ENCODE measurements around the gene MRPL12.
"Not testable (repeated sequence)": the region's sequence is repeated elsewhere in the genome, so short reads cannot be mapped to it uniquely, and the experiment has no call there.

Gene MRPL12

DNA sequence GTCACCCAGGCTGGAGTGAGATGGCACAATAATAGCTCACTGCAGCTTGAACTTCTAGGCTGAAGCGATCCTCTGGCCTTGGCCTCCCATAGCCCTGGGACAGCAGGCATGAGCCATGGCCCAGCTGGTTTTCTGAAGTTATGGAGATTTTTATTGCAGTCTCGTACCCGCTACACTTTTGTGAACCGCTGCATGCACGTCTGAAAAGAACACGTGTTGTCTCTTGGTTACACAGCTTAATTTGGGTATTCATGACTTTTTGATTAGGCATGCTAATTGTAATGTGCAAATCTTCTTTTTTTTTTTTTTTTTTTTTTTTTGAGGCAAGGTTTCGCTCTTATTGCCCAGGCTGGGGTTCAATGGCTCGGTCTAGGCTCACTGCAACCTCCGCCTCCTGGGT is 22.3 kb downstream of the MRPL12 start:
- H3K27ac ChIP-seq (ENCODE audit: low read length): no peak overlapping the region
- H3K27me3 ChIP-seq (ENCODE audit: insufficient read depth, low read length): no peaks in the 10 kb centered on the region
- H3K9me3 ChIP-seq (ENCODE audit: insufficient read depth, low read depth, low read length): no peaks in the 10 kb centered on the region
- no peak overlapping the region for H3K4me3 ChIP-seq (ENCODE audit: low read length)
- peaks cover 2% of the 10 kb centered on the region; the same call in 1 of the 2 replicates for H3K4me1 ChIP-seq (ENCODE audit: insufficient read depth, low read length)
- no peaks in the 10 kb centered on the region for H3K36me3 ChIP-seq (ENCODE audit: insufficient read depth, low read depth, low read length)
- no peak overlapping the region for H3K9ac ChIP-seq (ENCODE audit: low read depth, low read length)

DNA sequence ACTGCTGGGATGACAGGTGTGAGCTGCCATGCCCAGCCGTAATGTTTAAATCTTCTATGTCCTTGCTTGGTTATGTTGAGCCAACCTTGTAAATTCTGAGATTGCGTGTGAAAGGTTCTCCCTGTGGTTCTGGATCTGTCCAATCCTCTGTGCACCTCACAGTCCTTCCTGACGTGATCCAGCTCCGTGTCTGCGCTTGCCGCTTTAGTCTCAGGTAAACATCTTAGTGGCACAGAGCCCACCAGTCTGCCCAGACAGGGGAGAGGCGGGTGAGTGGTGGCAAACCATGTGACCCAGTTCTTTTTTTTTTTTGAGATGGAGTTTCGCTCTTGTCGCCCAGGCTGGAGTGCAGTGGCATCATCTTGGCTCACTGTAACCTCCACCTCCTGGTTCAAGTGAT is 22.8 kb downstream of the MRPL12 start:
- Histone ChIP-seq H3K27me3 (ENCODE audit: insufficient read depth, low read length) (no peaks in the 10 kb centered on the region), H3K4me3 (ENCODE audit: low read length) (no peak overlapping the region), H3K4me1 (ENCODE audit: insufficient read depth, low read length) (peaks cover 2% of the 10 kb centered on the region; the same call in 1 of the 2 replicates), H3K9ac (ENCODE audit: low read depth, low read length) (no peak overlapping the region), H3K27ac (ENCODE audit: low read length) (no peak overlapping the region), H3K9me3 (ENCODE audit: insufficient read depth, low read depth, low read length) (no peaks in the 10 kb centered on the region), H3K36me3 (ENCODE audit: insufficient read depth, low read depth, low read length) (no peaks in the 10 kb centered on the region)

DNA sequence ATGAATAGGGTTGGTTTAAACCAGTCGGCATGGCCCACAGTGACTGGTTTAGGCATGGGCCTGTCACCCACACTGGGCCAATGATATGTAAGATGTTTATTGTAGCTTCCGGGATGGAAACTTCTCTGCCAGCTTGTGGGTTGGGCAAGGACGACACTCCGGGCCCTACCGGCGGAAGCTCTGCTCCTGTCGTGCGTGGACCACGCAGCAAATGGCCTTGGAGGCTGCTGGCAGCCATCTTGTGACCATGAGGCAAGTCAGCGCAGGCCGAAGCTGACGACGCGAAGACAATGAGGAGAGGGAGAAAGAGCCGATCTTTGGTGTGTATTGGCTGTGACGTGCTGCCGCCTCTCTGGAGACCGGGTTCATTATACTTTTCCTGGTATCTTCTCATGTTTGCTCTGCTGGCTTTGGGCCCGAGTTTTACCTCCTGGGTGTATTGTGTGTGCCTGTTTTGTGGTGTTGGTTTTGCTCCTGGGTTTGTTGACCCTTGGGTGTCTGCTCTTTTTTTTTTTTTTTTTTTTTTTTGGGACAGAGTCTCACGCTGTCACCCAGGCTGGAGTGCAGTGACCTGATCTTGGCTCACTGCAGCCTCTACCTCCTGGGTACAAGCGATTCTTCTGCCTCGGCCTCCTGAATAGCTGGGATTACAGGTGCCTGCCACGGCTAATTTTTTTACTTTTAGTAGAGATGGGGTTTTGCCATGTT is 24.3 kb downstream of the MRPL12 start:
- no peak overlapping the region for H3K9ac ChIP-seq (ENCODE audit: low read depth, low read length)
- H3K9me3 ChIP-seq (ENCODE audit: insufficient read depth, low read depth, low read length): no peaks in the 10 kb centered on the region
- H3K27me3 ChIP-seq (ENCODE audit: insufficient read depth, low read length): no peaks in the 10 kb centered on the region
- no peak overlapping the region for H3K4me3 ChIP-seq (ENCODE audit: low read length)
- no peaks in the 10 kb centered on the region for H3K36me3 ChIP-seq (ENCODE audit: insufficient read depth, low read depth, low read length)
- no peak overlapping the region for H3K27ac ChIP-seq (ENCODE audit: low read length)
- peaks cover under 1% of the 10 kb centered on the region; the same call in 1 of the 2 replicates for H3K4me1 ChIP-seq (ENCODE audit: insufficient read depth, low read length)

DNA sequence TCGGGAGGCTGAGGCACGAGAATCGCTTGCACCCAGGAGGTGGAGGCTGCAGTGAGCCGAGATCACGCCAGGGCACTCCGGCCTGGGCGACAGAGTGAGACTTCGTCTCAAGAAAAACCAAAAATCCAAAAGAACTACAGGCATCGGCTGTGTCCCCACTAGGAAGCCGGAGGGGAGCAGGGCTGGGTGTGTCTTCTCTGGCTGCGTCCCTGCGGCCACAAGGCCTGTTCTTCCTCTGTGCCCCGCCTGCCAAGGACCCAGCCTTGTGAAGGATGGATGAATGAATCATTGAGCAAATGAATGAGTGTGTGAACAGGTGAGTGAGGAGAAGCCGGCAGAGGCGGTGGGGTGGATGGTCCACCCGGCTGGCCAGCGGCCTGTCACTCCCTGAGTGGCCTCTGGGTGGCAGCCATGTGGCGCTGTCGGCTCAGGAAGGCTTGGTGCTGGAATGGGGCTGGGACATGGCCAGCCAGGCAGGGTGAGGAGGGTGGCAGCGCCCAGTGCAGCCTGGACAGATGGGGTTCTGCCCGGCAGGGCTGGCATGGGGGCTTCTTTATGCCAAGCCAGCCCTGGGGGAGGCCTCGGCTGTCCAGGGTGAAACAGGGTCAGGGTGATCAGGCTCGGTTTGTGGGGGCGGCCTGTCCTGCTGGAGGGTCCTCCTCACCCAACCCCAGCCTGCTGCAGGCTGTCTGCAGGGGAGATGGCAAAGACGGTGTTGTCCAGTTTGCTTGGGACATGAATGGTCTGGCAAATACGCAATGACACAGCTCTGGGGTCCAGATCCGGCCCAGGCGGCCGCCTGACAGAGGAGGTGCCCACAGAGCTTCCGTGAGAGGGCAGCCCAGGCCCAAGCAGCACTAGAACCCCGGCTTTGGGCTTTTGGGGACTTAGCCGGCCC is 30.6 kb downstream of the MRPL12 start:
- no peaks in the 10 kb centered on the region for H3K9me3 ChIP-seq (ENCODE audit: insufficient read depth, low read depth, low read length)
- H3K27ac ChIP-seq (ENCODE audit: low read length): no peak overlapping the region
- H3K27me3 ChIP-seq (ENCODE audit: insufficient read depth, low read length): no peaks in the 10 kb centered on the region
- no peaks in the 10 kb centered on the region; the same call in 1 of the 2 replicates for H3K4me1 ChIP-seq (ENCODE audit: insufficient read depth, low read length)
- no peaks in the 10 kb centered on the region for H3K36me3 ChIP-seq (ENCODE audit: insufficient read depth, low read depth, low read length)
- H3K9ac ChIP-seq (ENCODE audit: low read depth, low read length): no peak overlapping the region
- H3K4me3 ChIP-seq (ENCODE audit: low read length): no peak overlapping the region

DNA sequence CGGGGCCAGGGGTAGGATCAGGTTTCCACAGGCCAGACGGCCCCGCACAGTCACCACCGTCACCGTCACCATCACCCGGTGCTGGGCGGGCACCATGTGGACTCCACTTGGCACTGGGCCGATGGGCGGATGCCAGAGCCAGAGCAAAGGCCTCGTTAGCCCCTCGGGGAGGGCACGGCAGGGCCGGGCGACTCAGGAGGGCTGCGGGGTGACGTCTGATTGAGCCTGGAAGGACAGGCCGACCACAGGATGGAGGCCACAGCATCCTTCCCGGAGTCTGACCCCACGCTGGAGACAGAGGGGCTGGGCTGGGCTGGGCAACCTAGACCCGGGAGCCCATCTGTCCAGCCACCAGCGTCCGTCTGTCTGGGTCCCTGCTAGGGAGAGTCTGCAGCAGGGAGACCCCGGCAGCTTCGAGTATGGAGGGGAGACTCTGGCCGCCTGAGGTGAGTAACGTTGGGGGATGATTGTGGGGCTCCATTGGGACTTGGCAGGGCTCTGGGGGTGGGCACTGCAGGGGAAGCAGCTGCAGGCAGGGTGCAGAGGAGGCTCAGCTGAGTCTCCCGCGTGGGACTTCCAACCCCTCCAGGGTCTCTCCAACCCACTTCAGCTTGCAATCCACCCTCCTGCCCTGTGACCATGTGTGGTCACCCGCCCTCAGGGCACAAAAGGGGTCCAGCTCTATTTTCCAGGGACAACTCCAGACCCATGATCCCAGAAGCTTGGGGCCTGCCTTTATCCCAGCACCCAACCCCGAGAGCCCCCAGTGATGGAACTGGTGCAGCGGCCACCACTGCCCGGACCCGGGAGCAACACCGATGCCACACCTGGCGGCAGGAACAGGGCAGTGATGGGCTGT is 31.5 kb downstream of the MRPL12 start:
- no peaks in the 10 kb centered on the region for H3K36me3 ChIP-seq (ENCODE audit: insufficient read depth, low read depth, low read length)
- no peak overlapping the region for H3K9ac ChIP-seq (ENCODE audit: low read depth, low read length)
- no peaks in the 10 kb centered on the region for H3K9me3 ChIP-seq (ENCODE audit: insufficient read depth, low read depth, low read length)
- no peaks in the 10 kb centered on the region; the same call in 1 of the 2 replicates for H3K4me1 ChIP-seq (ENCODE audit: insufficient read depth, low read length)
- no peaks in the 10 kb centered on the region for H3K27me3 ChIP-seq (ENCODE audit: insufficient read depth, low read length)
- no peak overlapping the region for H3K4me3 ChIP-seq (ENCODE audit: low read length)
- H3K27ac ChIP-seq (ENCODE audit: low read length): no peak overlapping the region

DNA sequence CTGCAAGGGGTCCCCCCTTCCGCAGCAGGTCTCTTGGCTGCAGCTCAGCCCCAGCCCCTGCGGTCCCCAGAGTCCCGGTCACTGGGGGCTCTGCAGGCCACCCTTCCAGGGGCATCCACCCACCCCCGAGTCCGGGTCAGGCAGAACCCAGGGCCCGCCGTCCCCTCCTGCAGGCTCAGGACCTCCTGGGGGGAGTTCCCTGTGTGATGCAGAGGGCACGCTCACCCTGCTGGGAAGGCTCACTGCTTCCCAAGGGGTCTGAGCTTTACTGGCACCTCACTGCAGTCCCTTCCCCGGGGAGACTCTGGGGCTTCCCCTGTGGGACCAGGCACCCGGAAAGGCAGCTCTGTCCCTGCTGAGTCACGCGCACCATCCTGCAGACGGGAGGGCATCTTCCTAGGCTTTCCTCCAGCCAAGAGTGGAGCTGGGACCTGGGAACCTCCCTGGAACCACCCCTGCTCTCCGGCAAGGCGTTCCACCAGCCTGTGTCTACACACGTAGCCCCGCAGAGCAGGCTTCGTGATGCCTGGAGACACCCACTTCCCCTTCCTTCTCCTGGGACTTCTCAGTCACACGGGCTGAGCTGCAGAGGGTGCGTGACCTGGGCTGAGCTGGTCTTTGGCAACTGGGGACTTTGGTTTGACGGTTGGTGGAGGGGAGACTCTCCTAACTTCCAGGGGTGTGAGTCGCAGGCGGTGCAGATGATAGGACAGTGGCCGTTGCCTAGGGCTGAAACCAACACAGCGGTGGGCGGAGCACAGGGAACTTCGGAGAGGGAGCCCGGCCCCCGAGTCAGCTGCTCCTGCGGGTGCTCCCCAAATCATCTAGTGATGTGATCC is 32.3 kb downstream of the MRPL12 start:
- Histone ChIP-seq H3K4me1 (ENCODE audit: insufficient read depth, low read length) (no peaks in the 10 kb centered on the region; the same call in 1 of the 2 replicates), H3K27ac (ENCODE audit: low read length) (no peak overlapping the region), H3K27me3 (ENCODE audit: insufficient read depth, low read length) (no peaks in the 10 kb centered on the region), H3K9ac (ENCODE audit: low read depth, low read length) (no peak overlapping the region), H3K36me3 (ENCODE audit: insufficient read depth, low read depth, low read length) (no peaks in the 10 kb centered on the region), H3K4me3 (ENCODE audit: low read length) (no peak overlapping the region), H3K9me3 (ENCODE audit: insufficient read depth, low read depth, low read length) (no peaks in the 10 kb centered on the region)

DNA sequence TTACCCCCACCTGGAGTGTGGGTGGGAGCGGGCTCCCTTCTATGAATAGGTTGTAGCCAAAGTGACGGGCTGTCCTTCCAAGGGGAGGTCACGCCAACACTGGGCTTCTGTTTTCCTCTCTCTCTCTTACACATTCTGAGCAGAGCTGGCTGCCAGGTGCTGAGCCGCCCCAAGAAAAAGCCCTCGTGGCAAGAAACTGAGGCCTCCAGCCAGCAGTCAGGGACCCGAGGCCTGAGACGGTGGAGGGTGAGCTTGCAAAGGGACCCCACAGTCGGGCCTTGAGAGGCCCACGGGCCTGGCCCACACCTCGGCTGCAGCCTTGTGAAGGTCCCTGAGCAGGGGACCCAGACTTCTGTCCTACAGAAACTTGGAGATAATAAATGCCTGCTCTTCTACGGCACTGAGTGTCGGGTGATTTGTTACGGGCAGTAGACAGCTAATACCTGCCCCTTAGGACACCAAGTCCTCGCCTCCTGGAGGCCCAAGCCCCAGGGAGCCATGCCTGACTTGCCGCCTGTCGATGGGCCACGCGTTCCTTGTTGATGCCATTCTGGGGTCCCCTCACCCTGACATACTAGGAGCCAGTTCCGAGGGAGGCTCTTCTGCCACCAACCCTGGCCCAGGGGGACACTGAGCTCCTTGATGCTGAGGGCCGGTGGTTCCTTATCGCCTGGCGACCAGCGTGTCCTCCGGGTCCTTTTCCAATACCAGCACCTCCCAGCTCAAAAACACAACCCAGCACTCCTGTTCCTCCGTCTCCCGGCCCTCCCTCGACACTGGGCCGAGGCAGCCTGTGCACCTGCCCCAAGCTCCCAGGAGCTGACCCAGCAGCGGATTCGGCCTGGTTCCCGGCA is 35.0 kb downstream of the MRPL12 start:
- Histone ChIP-seq H3K27ac (ENCODE audit: low read length) (no peak overlapping the region), H3K9ac (ENCODE audit: low read depth, low read length) (no peak overlapping the region), H3K36me3 (ENCODE audit: insufficient read depth, low read depth, low read length) (no peaks in the 10 kb centered on the region), H3K27me3 (ENCODE audit: insufficient read depth, low read length) (no peaks in the 10 kb centered on the region), H3K4me3 (ENCODE audit: low read length) (no peak overlapping the region), H3K9me3 (ENCODE audit: insufficient read depth, low read depth, low read length) (no peaks in the 10 kb centered on the region), H3K4me1 (ENCODE audit: insufficient read depth, low read length) (no peaks in the 10 kb centered on the region)

DNA sequence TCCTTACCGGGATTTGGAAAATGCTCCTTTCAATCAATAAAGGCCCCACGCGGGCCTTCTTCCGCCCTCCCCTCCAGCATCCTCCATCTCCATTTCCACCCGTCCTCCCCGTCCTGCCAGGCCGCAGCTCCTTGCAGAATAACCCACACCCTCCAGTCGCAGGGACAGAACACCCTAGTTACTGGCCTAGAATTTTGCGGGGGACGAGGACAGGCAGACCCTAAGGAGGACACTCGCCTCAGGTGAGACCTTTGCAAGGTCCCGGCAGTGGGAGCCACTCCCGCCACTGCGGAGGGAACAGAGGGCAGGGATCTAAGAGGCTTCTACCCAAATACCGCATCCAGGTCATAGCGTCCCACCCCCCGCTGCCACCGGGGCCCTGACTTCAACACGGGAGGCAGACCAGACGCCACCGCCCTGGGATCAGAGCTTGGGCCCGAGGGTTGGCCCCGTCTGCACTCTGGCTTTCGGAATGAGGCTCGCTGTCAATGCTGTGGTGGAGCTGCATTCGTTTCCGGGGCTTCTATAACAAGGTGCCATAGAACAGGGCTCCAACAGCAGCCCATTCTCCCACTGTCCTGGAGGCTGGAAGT is 35.7 kb downstream of the MRPL12 start:
- Histone ChIP-seq H3K27ac (ENCODE audit: low read length) (no peak overlapping the region), H3K4me3 (ENCODE audit: low read length) (no peak overlapping the region), H3K9me3 (ENCODE audit: insufficient read depth, low read depth, low read length) (no peaks in the 10 kb centered on the region), H3K4me1 (ENCODE audit: insufficient read depth, low read length) (no peaks in the 10 kb centered on the region), H3K27me3 (ENCODE audit: insufficient read depth, low read length) (no peaks in the 10 kb centered on the region), H3K36me3 (ENCODE audit: insufficient read depth, low read depth, low read length) (no peaks in the 10 kb centered on the region), H3K9ac (ENCODE audit: low read depth, low read length) (no peak overlapping the region)

DNA sequence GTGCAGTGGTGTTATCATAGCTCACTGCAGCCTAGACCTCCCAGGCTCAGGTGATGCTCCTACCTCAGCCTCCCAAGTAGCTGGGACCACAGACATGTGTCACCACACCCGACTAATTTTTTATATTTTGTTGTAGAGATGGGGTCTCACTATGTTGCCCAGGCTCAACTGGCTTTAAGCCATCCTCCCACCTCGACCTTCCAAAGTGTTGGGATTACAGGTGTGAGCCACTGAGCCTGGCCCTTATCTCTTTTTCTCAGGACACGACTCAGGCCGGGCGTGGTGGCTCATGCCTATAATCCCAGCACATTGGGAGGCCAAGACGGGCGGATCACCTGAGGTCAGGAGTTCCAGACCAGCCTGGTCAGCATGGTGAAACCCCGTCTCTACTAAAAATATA is 36.4 kb downstream of the MRPL12 start:
- not testable (repeated sequence) for H3K36me3 ChIP-seq (ENCODE audit: insufficient read depth, low read depth, low read length); H3K9ac ChIP-seq (ENCODE audit: low read depth, low read length); H3K4me1 ChIP-seq (ENCODE audit: insufficient read depth, low read length); H3K9me3 ChIP-seq (ENCODE audit: insufficient read depth, low read depth, low read length); H3K27ac ChIP-seq (ENCODE audit: low read length); H3K4me3 ChIP-seq (ENCODE audit: low read length); H3K27me3 ChIP-seq (ENCODE audit: insufficient read depth, low read length)

DNA sequence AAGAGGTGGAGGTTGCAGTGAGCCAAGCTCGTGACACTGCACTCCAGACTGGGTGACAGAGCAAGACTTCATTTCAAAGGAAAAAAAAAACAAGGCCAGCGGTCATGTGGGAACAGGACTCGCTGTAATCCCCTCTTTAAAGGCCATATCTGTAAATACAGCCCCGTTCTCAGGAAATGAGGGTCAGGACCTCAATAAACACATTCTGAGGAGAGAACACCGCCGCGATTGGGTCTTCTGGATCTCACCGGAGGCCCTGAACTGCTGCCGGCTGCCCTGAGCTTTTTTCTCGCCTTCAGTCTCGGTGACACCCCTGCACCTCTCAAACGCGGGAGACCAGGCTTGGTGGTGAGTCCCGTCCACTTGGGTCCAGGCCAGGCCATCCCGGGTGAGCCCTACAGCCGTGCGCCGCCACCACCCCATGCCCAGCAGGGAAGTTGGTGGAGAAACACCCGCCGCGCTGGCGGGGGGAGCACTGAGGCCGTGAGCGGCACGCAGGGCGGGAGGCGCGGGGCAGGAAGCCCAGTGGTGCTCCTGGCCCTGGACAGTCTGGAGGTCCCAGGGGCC is 37.3 kb downstream of the MRPL12 start:
- Histone ChIP-seq H3K9me3 (ENCODE audit: insufficient read depth, low read depth, low read length) (no peaks in the 10 kb centered on the region), H3K9ac (ENCODE audit: low read depth, low read length) (no peak overlapping the region), H3K4me3 (ENCODE audit: low read length) (no peak overlapping the region), H3K27ac (ENCODE audit: low read length) (no peak overlapping the region), H3K4me1 (ENCODE audit: insufficient read depth, low read length) (no peaks in the 10 kb centered on the region), H3K27me3 (ENCODE audit: insufficient read depth, low read length) (no peaks in the 10 kb centered on the region), H3K36me3 (ENCODE audit: insufficient read depth, low read depth, low read length) (no peaks in the 10 kb centered on the region)

Measured in iPS-20b (cell line).